ENCODE results near the gene LINC01488. TPM values are rescaled to one million over a fixed set of nuclear protein-coding genes. Genes with fewer than 3 reads are reported as not detected.

The LINC01488 gene
- total RNA-seq, 4 donors from 2014 or later: not detected

DNA sequence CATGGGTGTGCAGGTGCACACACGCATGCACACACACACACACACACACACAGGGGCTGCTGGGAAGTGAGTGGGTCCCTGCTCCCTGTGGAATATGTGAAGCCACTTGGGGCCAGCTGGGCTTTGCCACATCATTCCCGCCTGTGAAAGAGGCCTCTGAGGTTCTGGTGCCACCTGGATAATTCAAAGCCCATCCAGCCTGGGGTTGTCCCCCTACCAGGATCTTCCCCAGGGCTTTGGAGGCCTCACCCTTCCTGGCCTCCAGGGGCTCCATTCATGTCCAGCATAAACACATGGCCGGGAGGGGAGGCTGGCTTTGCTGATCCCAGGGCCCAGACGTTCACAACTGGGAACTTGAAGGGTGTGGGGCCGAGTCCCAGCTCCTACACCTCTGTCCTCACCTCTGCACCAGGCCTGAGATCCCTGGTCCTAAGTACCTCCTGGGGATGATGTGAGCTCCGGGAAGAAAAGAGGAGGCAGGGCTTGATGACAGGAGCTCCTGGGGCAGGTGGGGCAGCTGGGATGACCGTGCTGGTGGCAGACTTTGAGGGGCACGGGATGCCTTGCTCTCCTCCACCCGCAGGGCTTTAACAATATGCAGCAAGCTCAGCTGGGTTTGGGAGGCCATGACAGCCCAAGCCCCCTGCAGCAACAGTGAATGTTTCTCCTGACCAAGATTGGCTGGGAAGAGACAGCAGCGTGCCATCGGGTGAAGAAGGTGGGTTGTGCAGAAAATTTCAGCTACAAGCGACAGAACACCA, 14.2 kb downstream of the LINC01488 start:
- TF ChIP-seq, protein P1, sequence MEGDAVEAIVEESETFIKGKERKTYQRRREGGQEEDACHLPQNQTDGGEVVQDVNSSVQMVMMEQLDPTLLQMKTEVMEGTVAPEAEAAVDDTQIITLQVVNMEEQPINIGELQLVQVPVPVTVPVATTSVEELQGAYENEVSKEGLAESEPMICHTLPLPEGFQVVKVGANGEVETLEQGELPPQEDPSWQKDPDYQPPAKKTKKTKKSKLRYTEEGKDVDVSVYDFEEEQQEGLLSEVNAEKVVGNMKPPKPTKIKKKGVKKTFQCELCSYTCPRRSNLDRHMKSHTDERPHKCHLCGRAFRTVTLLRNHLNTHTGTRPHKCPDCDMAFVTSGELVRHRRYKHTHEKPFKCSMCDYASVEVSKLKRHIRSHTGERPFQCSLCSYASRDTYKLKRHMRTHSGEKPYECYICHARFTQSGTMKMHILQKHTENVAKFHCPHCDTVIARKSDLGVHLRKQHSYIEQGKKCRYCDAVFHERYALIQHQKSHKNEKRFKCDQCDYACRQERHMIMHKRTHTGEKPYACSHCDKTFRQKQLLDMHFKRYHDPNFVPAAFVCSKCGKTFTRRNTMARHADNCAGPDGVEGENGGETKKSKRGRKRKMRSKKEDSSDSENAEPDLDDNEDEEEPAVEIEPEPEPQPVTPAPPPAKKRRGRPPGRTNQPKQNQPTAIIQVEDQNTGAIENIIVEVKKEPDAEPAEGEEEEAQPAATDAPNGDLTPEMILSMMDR (IDR thresholded peaks at IDR 0.05): no peak
- no peak for TF ChIP-seq EP300 (IDR thresholded peaks at IDR 0.05; ENCODE audit: low read depth)
- no peak for TF ChIP-seq POLR2AphosphoS5 (IDR thresholded peaks at IDR 0.05)
- no peak for TF ChIP-seq POLR2A (IDR thresholded peaks at IDR 0.05)
- intact Hi-C loops (cut with DNase I; ENCODE audit: low total_unique reads) (no loop called here), in situ Hi-C loops (cut with MboI; ENCODE audit: low pct_ligation_motif_present in 1 of 4, low pct_unique_long_range_greater_than_20kb in 1 of 4, low sequenced_read_pairs in 3 of 4) (no loop called here)
- H3K4me1 ChIP-seq: peaks cover 11 to 21% (median 12%) of the 10 kb centered on the region in 4 donors
- DNase-seq: no peak
- H3K4me3 ChIP-seq: no peak overlapping the region
- no peaks in the 10 kb centered on the region for H3K36me3 ChIP-seq
- H3K27me3 ChIP-seq: no peaks in the 10 kb centered on the region
- no peak overlapping the region for H3K27ac ChIP-seq
- 86% methylated on average over 12 of the region's 12 CpGs; no CpG with 5 or more reads in 1 of the 2 donors for WGBS, 2 donors (ENCODE audit: low coverage in 1 of 2)
- H3K9me3 ChIP-seq: no peaks in the 10 kb centered on the region

DNA sequence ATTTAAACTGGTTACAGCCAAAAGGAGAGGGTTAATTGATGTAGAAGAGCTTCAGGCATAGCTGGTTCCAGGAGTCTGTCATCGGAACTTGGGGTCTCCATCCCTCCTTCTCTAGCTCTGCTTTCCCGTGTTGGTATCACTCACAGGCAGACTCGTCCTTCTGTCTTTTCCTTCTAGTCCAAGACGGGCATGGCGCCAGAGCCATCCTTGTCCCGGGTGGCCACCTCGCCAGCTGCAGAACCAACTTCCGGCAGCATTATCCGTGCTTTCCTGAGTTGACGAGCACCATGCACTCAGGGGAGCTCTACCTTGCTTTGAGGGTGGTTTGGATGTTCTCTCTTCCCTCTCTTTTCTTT, 14.7 kb downstream of the LINC01488 start:
- intact Hi-C loops (cut with DNase I; ENCODE audit: low total_unique reads): no loop called here
- no peaks in the 10 kb centered on the region for H3K9me3 ChIP-seq
- no peak for DNase-seq
- H3K27me3 ChIP-seq: no peaks in the 10 kb centered on the region
- WGBS, 2 donors (ENCODE audit: low coverage in 1 of 2): 87% methylated on average over 10 of the region's 10 CpGs; no CpG with 5 or more reads in 1 of the 2 donors
- in situ Hi-C loops (cut with MboI; ENCODE audit: low pct_ligation_motif_present in 1 of 4, low pct_unique_long_range_greater_than_20kb in 1 of 4, low sequenced_read_pairs in 3 of 4): no loop called here
- no peak overlapping the region for H3K27ac ChIP-seq
- no peak overlapping the region for H3K4me3 ChIP-seq
- no peaks in the 10 kb centered on the region for H3K36me3 ChIP-seq
- TF ChIP-seq, protein P1 (IDR thresholded peaks at IDR 0.05): no peak
- TF ChIP-seq EP300 (IDR thresholded peaks at IDR 0.05; ENCODE audit: low read depth) (no peak), POLR2AphosphoS5 (IDR thresholded peaks at IDR 0.05) (no peak)
- H3K4me1 ChIP-seq: peaks cover 11 to 21% (median 14%) of the 10 kb centered on the region in 4 donors

DNA sequence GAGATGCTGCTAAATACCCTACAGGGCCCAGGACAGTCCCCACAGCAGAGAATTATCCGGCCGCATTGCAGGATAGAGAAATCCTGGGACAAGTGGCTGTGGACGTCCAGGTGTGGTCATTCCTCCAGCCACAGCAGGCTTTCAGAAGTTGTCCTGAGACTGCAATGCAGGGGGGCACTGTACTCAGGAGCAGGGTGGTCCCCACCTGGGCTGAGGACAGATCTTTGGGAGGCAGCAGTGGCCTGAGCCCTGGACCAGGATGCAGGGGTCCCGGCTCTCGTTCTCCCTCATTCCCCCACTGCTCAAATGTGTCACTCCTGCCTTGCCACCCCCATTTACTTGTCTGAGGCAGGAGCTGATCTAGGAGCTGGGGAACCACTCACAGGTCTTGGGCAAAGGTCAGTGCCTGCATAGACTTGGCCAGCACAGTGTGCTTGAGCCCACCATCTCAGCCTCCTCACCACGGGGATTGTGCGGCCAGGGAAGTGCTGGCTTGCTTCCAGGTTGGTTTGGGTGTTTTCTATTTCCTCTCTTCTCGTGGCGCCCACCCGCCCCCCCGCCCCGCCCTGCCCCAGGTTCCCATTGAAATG, 15.3 kb downstream of the LINC01488 start:
- peaks cover 11 to 21% (median 14%) of the 10 kb centered on the region in 4 donors for H3K4me1 ChIP-seq
- DNase-seq: no peak
- no peak for TF ChIP-seq POLR2A (IDR thresholded peaks at IDR 0.05)
- no peaks in the 10 kb centered on the region for H3K36me3 ChIP-seq
- H3K9me3 ChIP-seq: no peaks in the 10 kb centered on the region
- WGBS, 2 donors (ENCODE audit: low coverage in 1 of 2): 48% methylated on average over 11 of the region's 12 CpGs; no CpG with 5 or more reads in 1 of the 2 donors
- H3K27me3 ChIP-seq: no peaks in the 10 kb centered on the region
- H3K4me3 ChIP-seq: no peak overlapping the region
- intact Hi-C loops (cut with DNase I; ENCODE audit: low total_unique reads): no loop called here
- in situ Hi-C loops (cut with MboI; ENCODE audit: low pct_ligation_motif_present in 1 of 4, low pct_unique_long_range_greater_than_20kb in 1 of 4, low sequenced_read_pairs in 3 of 4): no loop called here
- peak overlapping the region; percentile 20 to 62 (median 54) for H3K27ac ChIP-seq

DNA sequence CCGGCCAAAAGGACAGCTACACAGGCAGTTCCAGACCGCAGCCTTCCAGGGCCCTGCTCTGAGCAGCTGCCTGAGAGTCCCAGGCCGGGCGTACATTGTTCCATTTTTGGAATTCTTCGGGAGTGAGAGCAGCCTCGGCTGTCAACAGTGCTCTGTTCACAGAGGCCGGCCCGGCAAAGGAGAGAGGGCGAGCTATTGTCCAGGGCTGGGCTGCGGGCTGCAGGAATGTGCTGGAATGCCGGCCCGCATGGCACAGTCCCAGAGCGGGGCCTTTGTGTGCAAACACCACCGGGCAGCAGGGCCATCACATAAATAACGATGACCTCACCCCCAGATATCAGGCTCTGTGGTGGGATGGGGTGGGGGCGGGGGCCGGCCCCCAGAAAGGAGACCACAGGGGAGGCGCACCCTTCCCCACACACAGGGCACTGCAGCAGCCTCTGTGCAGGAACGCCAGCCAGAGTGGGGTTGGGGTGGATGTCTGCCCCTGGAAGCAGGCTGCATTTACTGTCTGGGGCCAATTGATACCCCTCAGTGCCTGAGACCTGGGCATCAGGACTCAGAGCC, 15.8 kb downstream of the LINC01488 start:
- Histone ChIP-seq H3K27me3 (no peaks in the 10 kb centered on the region), H3K4me1 (peaks cover 11 to 21% (median 14%) of the 10 kb centered on the region in 4 donors), H3K9me3 (no peaks in the 10 kb centered on the region), H3K27ac (peak overlapping the region; percentile 20 to 62 (median 54)), H3K4me3 (no peak overlapping the region), H3K36me3 (no peaks in the 10 kb centered on the region)
- in situ Hi-C loops (cut with MboI; ENCODE audit: low pct_ligation_motif_present in 1 of 4, low pct_unique_long_range_greater_than_20kb in 1 of 4, low sequenced_read_pairs in 3 of 4) (no loop called here), intact Hi-C loops (cut with DNase I; ENCODE audit: low total_unique reads) (no loop called here)
- DNase-seq: peak; percentile 47
- TF ChIP-seq EP300 (IDR thresholded peaks at IDR 0.05; ENCODE audit: low read depth): no peak
- TF ChIP-seq, protein P1 (IDR thresholded peaks at IDR 0.05): no peak
- peak in 2 of 3 donors; percentile 36 to 48 for TF ChIP-seq POLR2AphosphoS5 (IDR thresholded peaks at IDR 0.05)
- TF ChIP-seq POLR2A (IDR thresholded peaks at IDR 0.05): no peak
- 21% methylated on average over 11 of the region's 19 CpGs; no CpG with 5 or more reads in 1 of the 2 donors for WGBS, 2 donors (ENCODE audit: low coverage in 1 of 2)

Measured in transverse colon (tissue), 4 donors.